ENCODE results near the gene PMPCB.
"Not testable (repeated sequence)": the region's sequence is repeated elsewhere in the genome, so short reads cannot be mapped to it uniquely, and the experiment has no call there.

PMPCB gene, protein sequence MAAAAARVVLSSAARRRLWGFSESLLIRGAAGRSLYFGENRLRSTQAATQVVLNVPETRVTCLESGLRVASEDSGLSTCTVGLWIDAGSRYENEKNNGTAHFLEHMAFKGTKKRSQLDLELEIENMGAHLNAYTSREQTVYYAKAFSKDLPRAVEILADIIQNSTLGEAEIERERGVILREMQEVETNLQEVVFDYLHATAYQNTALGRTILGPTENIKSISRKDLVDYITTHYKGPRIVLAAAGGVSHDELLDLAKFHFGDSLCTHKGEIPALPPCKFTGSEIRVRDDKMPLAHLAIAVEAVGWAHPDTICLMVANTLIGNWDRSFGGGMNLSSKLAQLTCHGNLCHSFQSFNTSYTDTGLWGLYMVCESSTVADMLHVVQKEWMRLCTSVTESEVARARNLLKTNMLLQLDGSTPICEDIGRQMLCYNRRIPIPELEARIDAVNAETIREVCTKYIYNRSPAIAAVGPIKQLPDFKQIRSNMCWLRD

DNA sequence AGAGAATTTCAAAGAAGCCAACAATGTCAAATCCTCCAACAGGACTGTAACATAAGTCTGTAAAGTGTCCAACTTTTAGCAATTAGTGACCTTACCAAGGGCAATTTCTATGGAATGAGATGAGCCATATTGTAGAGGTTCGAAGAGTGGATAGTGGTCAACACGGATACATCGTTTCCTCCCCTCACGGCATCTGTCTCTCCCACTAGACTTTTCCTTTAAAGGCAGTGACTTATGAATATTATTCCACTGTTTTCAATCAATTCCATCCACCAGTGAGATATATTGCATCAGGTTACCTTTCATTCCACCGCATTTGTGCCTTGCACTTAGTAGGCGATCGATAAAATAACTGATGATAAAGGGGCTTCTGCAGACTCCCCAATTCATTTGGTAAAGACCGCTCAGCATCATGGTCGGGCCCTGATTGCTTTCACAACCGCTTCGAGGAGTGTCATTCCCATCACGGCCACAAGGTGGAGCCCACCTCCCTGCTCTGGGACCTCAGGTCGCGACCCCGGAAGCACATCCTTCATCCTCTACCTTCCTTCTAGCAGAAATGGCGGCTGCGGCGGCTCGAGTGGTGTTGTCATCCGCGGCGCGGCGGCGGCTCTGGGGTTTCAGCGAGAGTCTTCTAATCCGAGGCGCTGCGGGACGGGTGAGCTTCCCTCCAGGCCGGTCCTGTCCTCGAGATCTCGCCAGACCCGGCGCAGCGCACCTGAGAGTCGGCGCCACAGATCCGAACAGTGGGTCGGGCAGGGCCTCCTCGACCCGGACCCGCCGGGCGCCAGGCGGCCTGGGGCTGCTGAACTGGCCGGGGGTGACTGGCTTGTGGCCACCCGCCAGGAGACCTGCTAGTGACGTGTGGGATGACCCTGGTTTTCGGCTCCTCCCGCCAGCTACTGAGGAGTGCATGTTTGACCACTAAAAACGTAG is at the start of gene PMPCB:
Gene PMPCB, plus strand, starts transcription at position 535 of the 936 bp plus-strand sequence. Its CDS starts 25 bp downstream, at position 560.
- peak; percentile 97 for DNase-seq (ENCODE audit: low spot score)

DNA sequence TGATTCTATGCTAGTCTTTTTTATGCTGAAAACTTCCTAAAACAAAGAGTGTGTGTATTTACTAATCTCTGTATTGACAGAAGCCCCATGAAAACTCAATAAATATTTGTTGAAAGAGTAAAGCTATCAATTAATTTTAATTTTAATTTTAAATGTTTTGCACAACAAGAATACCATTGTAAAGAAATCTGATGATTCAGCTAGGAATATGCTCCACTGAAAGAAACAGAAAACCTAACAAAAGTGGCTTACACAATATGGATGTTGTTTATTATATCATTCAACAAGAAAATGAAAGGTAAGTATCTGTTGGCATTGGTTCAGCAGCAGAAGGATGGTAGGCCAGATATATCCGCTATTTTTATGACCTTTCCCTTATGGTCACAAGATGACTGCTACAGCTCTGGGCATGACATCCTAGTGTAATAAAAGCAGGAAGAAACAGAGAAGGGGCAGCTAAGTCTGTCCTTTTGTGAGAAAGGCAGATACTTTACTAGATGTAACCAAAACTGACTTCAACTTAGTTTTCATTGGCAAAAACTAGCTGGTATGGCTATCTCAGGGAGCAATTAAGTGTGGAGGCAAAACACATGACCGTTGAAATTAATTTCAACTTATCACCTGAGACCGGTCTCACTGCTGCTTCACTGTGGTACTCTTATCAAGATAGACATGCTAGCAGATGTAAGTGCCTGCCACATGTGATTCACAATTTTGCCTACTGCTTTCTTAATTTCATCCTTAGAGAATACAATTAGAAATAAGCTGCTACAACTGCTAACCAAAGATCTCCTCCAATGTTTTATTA is 43.3 kb upstream of the PMPCB start:
- DNase-seq (ENCODE audit: low spot score), result not testable (repeated sequence)

DNA sequence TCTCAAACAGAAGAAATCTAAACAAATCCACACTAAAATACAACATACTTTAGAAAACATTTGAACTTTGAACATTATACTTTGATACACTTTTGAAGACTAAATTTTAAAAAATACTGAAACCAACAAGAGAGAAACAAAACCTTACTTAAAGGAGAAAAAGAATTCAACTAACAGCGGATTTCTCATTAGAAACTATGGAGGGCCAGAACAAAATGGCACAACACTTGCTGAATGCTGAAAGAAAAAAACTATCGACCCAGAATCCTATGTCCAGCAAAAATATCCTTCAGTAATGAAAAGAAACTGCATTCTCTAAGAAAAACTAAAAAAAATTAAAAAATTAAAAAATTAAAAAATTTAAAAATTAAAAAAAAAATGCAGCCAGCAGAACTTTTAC is 33.2 kb upstream of the PMPCB start:
- DNase-seq (ENCODE audit: low spot score), result not testable (repeated sequence)

DNA sequence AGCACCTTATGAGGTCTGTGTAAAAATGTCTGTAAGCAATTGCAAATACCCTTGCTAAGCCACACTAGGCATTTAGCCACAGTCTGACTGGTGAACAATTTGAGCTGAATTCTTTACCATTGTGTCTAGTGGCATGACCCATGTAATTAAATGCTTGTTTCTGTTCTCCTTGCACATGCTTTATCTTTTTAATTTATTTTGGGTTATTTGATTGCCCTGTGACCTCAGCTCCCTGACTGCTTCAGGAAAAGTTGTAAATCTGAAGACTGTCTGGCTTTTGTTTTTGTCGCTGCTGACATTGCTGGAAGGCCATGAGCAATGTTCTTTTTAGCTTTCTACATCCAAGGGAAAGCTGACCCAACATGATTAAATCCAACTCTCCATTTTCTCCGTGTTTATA is 31.0 kb upstream of the PMPCB start:
- not testable (repeated sequence) for DNase-seq (ENCODE audit: low spot score)

DNA sequence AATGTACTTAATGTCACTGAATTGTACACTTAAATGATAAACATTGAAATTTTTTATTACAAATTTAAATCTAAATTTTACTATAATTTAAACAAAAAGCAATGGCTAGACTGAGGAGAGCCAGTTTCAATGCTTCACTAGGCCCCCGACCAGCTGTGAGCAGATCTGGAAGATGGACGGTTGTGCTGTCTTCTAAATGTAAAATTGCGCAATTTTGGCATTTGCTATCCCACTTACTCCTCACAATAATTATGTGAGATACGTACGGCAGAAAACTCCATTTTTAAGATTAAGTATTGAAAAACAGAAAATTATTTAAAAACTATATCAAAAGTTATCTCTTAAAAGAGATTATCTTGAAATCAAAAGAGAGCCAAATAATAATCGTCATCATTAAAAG is 23.9 kb upstream of the PMPCB start:
- not testable (repeated sequence) for DNase-seq (ENCODE audit: low spot score)

DNA sequence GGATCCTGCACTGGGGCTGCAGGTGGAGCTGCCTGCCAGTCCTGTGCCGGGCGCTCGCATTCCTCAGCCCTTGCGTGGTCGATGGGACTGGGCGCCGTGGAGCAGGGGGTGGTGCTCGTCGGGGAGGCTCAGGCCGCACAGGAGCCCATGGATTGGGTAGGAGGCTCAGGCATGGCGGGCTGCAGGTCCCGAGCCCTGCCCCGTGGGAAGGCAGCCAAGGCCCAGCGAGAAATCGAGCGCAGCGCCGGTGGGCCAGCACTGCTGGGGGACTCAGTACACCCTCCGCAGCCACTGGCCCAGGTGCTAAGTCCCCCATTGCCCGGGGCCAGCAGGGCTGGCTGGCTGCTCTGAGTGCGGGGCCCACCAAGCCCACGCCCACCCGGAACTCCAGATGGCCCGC is 22.4 kb upstream of the PMPCB start:
- DNase-seq (ENCODE audit: low spot score), result not testable (repeated sequence)

DNA sequence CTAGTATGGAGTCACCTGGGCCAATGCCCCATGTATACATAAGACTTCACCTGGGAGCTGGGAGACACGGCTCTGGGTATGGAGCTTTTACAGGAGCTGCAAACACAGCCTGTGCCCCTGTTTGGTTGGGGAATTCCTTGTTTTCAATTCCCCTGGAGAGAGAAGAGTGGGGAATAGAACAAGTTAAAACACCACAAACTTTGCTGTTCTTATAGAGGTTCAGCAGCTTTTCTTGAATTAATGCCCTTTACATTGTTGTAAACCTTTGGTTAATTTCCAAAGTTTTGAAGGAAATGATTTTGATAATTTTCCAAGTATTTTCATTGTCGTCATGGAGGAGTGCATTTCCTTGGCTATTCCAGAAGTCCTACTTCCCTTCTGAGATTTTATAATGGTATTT is 19.0 kb upstream of the PMPCB start:
- DNase-seq (ENCODE audit: low spot score), result not testable (repeated sequence)

DNA sequence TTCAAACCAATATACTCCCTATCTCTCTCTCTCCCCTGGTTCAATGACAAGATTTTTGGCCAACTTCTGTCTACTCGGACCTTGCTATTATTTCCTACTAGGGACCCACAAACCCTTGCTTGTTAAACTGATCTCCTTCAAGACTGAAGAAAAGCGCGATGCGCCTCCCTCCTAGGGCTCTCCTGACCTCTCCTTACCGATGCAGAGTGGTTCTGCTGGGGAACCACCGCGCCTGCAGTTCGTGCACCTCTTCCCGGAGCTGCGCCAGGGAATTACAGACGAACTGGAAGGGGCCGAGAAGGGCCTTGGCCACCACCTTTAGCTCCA is 17.6 kb upstream of the PMPCB start:
- not testable (repeated sequence) for DNase-seq (ENCODE audit: low spot score)

DNA sequence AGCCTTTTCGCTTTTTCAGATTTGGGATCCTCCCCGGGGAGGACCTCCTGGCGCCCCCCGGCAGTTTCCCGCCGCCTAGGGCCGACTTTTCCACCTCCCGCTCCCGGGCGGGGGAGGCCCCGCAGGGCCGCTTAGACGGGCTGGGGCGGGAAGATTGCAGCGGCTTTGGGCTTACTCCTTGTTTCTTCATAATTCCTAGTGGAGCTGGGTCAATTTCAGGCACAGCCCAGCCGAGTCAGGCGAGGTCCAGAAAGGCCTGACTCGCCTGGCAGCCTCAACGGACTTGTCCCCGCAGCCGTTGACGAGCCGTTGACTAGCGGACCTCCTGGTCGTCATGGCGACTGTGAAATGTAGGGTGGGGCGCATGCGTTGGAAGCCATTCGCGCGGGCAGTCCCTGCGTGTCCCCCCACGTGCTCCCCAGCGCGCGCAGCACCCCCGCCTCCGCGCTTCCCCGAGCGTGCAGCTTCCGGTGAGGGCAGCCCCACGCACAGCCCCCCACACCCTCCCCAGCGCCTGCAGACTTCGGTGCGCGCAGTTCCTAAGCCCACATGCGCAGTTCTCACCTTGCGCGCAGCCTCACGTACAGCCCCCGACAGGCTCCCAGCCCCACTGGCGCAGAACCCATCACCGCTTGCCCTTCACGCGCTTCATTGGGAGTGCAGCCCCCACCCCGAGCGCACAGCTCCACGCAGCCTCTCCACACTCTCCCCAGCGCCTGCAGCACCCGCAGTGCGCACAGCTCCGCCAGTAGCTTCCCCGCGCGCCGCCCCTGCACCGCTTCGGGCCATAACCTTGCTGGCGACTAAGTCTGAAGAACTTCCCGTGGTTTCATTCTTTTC is 17.1 kb upstream of the PMPCB start:
- not testable (repeated sequence) for DNase-seq (ENCODE audit: low spot score)

DNA sequence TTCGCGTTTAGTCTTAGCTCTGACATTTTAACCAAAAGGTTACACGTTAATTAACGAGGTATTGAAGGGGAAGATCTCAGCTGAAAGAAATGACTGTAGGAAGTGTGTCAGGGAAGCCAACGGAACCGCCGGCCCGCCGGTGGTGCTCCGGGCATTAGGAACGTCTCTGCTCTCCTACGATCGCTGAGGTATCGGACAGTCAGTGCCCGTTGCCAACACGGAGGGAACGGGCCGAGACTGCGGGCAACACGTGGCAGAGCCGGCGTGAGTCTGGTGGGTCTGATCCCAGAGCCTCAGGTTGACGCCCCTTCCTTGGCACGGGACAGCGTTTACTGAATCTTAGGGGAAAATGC is 16.5 kb upstream of the PMPCB start:
- not testable (repeated sequence) for DNase-seq (ENCODE audit: low spot score)

DNA sequence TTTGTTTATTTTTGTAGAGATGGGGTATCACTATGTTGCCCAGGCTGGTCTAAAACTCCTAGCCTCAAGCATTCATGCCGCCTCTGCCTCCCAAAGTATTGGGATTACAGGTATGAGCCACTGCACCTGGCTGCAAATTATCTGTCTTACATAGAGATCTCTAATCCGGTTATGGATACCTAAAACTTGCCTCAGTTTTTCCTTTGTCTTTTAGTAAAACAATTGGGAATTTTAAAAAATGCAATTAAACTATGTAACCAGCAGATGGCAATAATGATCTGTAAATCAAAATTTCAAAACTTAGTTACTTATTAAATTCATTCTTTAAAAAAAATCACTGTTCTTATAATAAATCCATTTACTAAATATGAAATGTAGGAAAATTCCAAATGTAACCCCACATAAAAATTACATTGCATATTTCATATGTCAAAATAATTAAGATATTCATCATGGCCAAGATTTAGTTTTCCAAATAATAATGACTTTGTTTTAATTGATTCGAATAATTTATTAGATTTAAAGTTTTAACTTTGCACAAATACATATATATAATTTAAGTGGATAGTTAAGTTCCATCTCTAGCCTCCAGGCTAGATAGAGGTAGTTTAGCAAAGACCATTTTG is 14.3 kb upstream of the PMPCB start:
- not testable (repeated sequence) for DNase-seq (ENCODE audit: low spot score)

DNA sequence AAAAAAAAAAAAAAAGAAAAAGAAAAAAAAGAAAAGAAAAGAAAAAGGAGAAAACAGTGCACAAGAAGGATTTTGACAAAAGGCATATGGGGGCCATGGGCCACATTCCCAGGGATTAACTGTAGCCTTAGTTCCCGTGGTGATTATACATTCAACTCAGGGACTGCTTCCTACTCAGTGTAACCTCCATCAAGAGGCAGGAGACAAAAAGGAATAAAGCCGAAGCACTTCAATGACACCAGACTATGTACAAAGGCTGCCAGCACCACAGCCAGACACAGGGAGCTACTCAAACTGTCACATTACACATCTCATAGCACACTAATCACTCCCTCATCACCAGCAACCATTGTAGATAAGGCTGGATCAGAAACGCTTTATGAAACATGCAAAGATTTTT is 5.1 kb upstream of the PMPCB start:
- DNase-seq (ENCODE audit: low spot score), result no peak

DNA sequence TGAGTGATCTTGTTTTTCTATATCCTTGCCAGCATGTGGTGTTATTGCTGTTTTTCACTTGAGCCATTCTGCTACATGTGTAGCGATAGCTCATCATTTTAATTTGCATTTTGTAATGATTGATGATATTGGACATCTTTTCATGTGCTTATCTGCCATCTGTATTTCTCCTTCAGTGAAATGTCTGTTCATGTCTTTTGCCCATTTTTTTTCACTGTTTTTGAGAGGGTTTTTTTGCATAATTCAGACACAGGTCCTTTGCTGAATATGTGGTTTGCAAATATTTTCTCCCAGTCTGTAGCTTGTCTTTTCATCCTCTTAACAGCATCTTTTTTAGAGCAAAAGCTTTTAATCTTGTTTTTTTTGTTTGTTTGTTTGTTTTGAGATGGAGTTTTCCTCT is 3.7 kb upstream of the PMPCB start:
- DNase-seq (ENCODE audit: low spot score), result no peak

DNA sequence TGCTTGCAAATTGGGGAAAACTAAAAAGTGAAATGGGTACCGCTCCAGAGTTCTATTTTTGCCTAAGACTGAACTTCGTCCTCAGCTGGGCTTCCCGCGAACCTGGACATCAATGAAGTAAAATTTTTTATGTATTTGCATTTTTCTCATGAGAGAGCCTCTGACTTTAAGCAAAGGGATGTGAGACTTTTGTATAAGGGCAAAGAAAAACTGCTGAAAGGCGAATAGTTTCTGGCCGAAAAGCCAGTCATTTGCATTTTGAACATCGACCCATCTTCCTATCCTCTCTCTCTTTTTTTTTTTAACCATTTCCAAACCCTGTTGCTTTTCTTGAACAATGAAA is 573 bp downstream of the PMPCB start:
- DNase-seq (ENCODE audit: low spot score), result no peak

DNA sequence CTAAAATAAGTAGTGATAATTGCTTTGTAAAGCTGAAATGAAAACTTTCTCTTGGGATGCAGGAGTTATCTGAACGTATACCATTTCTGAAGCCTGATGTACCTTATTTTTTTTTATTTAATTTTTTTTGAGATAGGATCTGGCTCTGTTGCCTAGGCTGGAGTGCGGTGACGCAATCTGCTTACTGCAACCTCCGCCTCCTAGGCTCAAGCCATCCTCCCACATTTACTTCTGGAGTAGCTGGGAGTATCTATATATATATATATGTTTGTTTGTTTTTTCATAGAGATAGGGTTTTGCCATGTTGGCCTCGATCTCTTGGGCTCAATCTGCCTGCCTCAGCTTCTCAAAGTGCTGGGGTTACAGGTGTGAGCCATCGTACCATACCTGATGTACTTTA is 2.4 kb downstream of the PMPCB start:
- DNase-seq (ENCODE audit: low spot score), result no peak

DNA sequence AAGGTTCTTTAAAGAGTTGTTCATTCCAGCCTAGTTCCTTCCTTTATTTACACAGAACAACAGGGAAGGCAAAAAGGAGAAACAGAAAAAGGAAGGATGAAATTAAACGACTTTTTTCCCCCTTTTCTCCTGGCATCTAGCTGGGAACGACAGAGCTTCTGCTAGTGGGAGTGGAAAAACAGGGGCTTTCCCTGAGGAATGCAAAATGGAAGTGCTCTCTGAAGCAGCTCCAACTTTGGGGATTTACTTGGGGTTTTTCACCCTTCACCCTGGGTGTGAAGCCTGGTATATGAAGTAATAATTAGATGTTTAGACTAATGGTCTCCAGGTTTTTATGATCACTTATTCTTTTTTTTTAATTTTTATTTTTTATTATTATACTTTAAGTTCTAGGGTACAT is 4.2 kb downstream of the PMPCB start:
- DNase-seq (ENCODE audit: low spot score), result no peak

DNA sequence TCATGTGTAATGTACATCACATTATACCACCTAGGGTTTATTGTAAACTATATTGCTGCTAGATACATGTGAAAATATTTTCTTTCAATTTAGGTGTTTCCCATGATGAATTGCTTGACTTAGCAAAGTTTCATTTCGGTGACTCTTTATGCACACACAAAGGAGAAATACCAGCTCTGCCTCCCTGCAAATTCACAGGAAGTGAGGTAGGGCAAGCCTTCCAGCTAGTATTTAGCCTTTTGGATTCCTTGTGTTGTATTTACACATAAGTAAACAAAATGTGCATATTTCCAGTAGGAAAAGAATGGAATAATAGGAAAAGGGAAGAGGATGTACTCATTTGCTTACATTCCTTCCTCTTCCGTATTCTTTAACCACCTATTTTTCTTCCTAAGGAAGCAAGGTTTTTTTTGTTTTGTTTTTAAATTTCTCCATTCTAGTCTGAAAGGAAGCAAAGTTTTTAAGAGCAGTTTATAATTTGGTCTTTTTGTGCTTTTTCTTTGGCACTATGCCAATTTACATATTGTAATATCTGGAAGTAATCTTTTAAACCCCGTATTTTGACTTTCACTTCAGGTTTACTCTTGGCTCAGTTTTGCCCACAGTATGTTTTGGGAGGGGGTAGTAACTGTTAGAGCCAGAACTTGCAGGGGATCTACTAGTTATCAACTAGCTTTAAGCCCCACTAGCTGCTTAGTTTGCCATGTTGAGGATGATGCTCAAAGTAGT is 10.4 kb downstream of the PMPCB start:
- DNase-seq (ENCODE audit: low spot score), result no peak

DNA sequence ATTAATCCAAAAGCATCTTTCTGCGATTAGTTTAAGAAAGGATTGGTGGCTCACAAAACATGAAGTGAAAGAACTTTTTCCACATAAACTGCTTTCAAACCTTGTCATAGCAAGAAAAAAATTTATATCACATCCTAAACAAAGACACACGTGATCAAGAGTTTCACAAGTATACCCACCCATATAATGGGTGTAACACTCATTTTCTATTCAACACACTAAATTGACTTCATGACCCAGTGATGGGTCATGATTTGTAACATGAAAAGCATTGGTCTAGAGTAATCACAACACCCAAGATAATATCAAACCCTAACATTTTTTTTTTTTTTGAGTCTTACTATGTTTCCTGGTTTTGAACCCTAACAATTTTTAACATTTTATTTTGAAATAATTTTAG is 17.6 kb downstream of the PMPCB start:
- no peak for DNase-seq (ENCODE audit: low spot score)

DNA sequence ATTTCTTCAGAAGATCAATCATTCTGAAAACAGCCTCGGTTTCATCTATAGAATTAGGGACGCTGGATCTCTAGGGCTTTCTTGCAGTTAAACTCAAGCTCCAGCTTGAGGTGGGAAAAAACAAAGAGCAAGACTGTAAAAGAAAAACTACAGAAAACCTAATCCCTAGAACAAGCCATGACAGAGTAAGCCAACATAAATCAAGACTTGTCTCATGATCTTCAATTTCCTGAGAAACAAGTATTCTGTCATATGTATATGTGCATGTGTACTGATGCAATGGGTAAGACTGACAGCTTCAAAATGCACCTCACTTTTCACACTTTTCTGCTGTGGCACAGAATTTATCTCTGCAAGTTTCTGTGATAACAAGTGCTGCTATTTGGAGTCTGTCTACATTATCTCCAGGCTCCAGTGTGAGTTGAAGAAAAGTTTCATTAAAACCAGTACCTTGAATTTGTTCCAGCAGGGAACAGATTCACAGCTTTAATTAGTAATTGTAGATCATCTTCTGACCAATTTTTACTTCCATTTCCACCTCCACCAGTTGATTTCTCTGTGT is 19.2 kb downstream of the PMPCB start:
- DNase-seq (ENCODE audit: low spot score), result no peak

DNA sequence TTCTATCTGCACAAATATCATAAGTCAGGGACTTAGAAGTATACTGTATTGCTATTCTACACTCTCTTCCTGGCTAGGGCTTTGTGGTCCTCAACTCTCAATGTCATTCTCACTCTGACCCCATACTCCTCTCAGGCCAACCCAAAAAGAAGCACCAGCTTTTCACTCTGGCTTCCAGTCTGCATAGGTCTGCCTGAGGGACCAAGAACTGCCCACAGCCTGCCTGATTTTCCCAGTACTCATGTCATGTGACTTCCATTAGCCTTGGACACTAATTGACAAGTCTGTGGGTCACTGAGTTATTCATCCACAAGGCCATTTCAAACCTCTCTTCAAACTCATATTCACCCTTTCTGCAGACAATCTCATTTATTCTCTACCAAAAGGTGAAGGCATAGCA is 19.8 kb downstream of the PMPCB start:
- DNase-seq (ENCODE audit: low spot score), result no peak
